ENCODE results near the gene ACP4. TPM values are rescaled to one million over a fixed set of nuclear protein-coding genes. Genes with fewer than 3 reads are reported as not detected.

Gene ACP4
- total RNA-seq, 1 donor from 2014 or later: not detected

Small RNAs within 50 kb of the gene (small RNA-seq; reads per million reads assigned to genes)
- gene SNORD88A (ENCODE audit: low replicate concordance) (99.1 reads per million, percentile 97 among the genes with 10 or more reads in this experiment), gene SNORD88B (ENCODE audit: low replicate concordance) (not detected), gene SNORD88C (ENCODE audit: low replicate concordance) (not detected)

Other genes starting within 250 kb of the ACP4 start
- 13.0 TPM for gene LRRC4B, start 222.0 kb upstream of the ACP4 start, total RNA-seq
- gene SYT3, start 150.5 kb upstream of the ACP4 start, total RNA-seq: 0.10 TPM
- gene C19orf81, start 141.0 kb upstream of the ACP4 start, total RNA-seq: not detected
- 6.3 TPM for gene SHANK1, start 70.6 kb upstream of the ACP4 start, total RNA-seq
- 23.1 TPM for gene CLEC11A, start 67.1 kb upstream of the ACP4 start, total RNA-seq
- gene GPR32, start 20.0 kb upstream of the ACP4 start, total RNA-seq: not detected
- gene KLK1, start 33.4 kb downstream of the ACP4 start, total RNA-seq: not detected
- not detected for gene KLK15, start 43.2 kb downstream of the ACP4 start, total RNA-seq
- gene KLK3, start 64.5 kb downstream of the ACP4 start, total RNA-seq: not detected
- gene KLK2, start 83.0 kb downstream of the ACP4 start, total RNA-seq: not detected
- not detected for gene KLK4, start 121.0 kb downstream of the ACP4 start, total RNA-seq
- 1.1 TPM for gene KLK5, start 162.6 kb downstream of the ACP4 start, total RNA-seq
- not detected for gene KLK6, start 179.2 kb downstream of the ACP4 start, total RNA-seq
- gene KLK7, start 193.5 kb downstream of the ACP4 start, total RNA-seq: 0.51 TPM
- gene KLK8, start 211.2 kb downstream of the ACP4 start, total RNA-seq: 1.3 TPM
- 13.8 TPM for gene KLK10, start 229.3 kb downstream of the ACP4 start, total RNA-seq
- gene KLK11, start 236.2 kb downstream of the ACP4 start, total RNA-seq: 11.4 TPM
- gene KLK12, start 244.6 kb downstream of the ACP4 start, total RNA-seq: 7.2 TPM

Data from tongue (tissue), 2 donors.